HCT116 (cell line): ENCODE measurements around the gene SOWAHB. TPM values are rescaled to one million over a fixed set of nuclear protein-coding genes. Genes with fewer than 3 reads are reported as not detected.
"Not testable (repeated sequence)": the region's sequence is repeated elsewhere in the genome, so short reads cannot be mapped to it uniquely, and the experiment has no call there.

Experiments
- ATAC-seq: fragments of 200-7000 bp; cut with Tn5 transposase; 2 replicates; pipeline ENCODE4 v1.9.1; 2020; ENCODE audit warnings: mild to moderate bottlenecking, moderate library complexity
- BruUV-seq: library from RNA; stranded (reverse); fragments of 400-500 nt; replicated peaks from 2 replicates; lab custom pipeline; 2021; lab: Mats Ljungman, UMichigan
- CTCF ChIA-PET: fragments of 300-600 bp; sonication (Branson Sonifier 250); formaldehyde crosslinking; loops from one replicate; lab custom pipeline; 2021; ENCODE audit warnings: antibody characterized with exemption; lab: Charles Lee
- POLR2A ChIA-PET: fragments of 300-600, 350-600 bp; sonication (Branson Sonifier 250); formaldehyde crosslinking; loops from one replicate; lab custom pipeline; 2021; ENCODE audit warnings: antibody characterized with exemption; lab: Charles Lee
- RAD21 ChIA-PET, 2 experiments: fragments of 300-600 bp; sonication (Branson Sonifier 250); formaldehyde crosslinking; loops; one replicate each; lab custom pipeline; 2023; ENCODE audit warnings: low total read pairs in 2 of 2; ENCODE audit not compliant: uncharacterized antibody in 2 of 2, unreplicated experiment in 2 of 2, low non-redundant PET in 1 of 2; lab: Charles Lee
- DNase-seq: peaks from one replicate; pipeline ENCODE4 v3.0.0-alpha.2; 2010; ENCODE audit warnings: low read depth, low spot score
- H2AFZ ChIP-seq: fragments of 200-600 bp; shearing (Covaris generic), sonication (generic); 2 replicates; pipeline ENCODE4 v1.6.1; 2017; ENCODE audit warnings: low read depth, mixed run types, mixed read lengths, antibody characterized with exemption, low read length; ENCODE audit not compliant: poor library complexity, severe bottlenecking
- H3K27ac ChIP-seq: 2 replicates; pipeline ENCODE4 v1.5.1; 2012; ENCODE audit warnings: low read depth, low read length
- H3K27me3 ChIP-seq: fragments of 200-600 bp; sonication (generic); 2 replicates; pipeline ENCODE4 v1.6.1; 2016; ENCODE audit warnings: mixed run types, low read length, mixed read lengths; ENCODE audit not compliant: insufficient read depth
- H3K36me3 ChIP-seq, 2 experiments: fragments of 200-500 bp in 1 of 2; fragments of 200-600 bp in 1 of 2; sonication (Bioruptor generic) in 1 of 2; sonication (generic) in 1 of 2; 2 replicates each; pipeline versions ENCODE4 v1.5.1 to v1.6.1; 2014 to 2016; ENCODE audit warnings: low read length in 2 of 2, inconsistent platforms in 1 of 2, mixed read lengths in 1 of 2, mixed run types in 1 of 2; ENCODE audit not compliant: insufficient read depth in 2 of 2, control insufficient read depth in 1 of 2
- H3K4me1 ChIP-seq, 2 experiments: fragments of 200-600 bp in 1 of 2; sonication (generic) in 1 of 2; 2 replicates each; pipeline versions ENCODE4 v1.5.1 to v1.6.1; 2012 to 2017; ENCODE audit warnings: low read length in 2 of 2, inconsistent platforms in 1 of 2, mild to moderate bottlenecking in 1 of 2, mixed read lengths in 1 of 2, mixed run types in 1 of 2, moderate library complexity in 1 of 2; ENCODE audit not compliant: insufficient read depth in 2 of 2, control insufficient read depth in 1 of 2
- H3K4me2 ChIP-seq: fragments of 200-600 bp; sonication (generic); 2 replicates; pipeline ENCODE4 v1.6.1; 2017; ENCODE audit warnings: mixed run types, low read length, mixed read lengths
- H3K4me3 ChIP-seq, 2 experiments: fragments of 200-600 bp in 1 of 2; sonication (generic) in 1 of 2; replicated peaks in 1 of 2; 2 replicates each; pipeline ENCODE4 v1.5.1; 2011 to 2016; ENCODE audit warnings: low read length in 2 of 2, control low read depth in 1 of 2, low read depth in 1 of 2, mild to moderate bottlenecking in 1 of 2, mixed read lengths in 1 of 2, mixed run types in 1 of 2
- H3K79me2 ChIP-seq: fragments of 200-600 bp; sonication (generic); 2 replicates; pipeline ENCODE4 v1.6.1; 2017; ENCODE audit warnings: mild to moderate bottlenecking, mixed run types, low read length, moderate library complexity, mixed read lengths; ENCODE audit not compliant: insufficient read depth
- H3K9ac ChIP-seq: fragments of 200-600 bp; sonication (generic); 2 replicates; pipeline ENCODE4 v1.6.1; 2016; ENCODE audit warnings: low read length, mixed read lengths
- H3K9me2 ChIP-seq: fragments of 200-600 bp; sonication (generic), shearing (Covaris generic); 2 replicates; pipeline ENCODE4 v1.6.1; 2017; ENCODE audit warnings: mixed run types, mild to moderate bottlenecking, moderate library complexity; ENCODE audit not compliant: insufficient read depth
- H3K9me3 ChIP-seq, 2 experiments: fragments of 200-500 bp in 1 of 2; fragments of 200-600 bp in 1 of 2; sonication (Bioruptor generic) in 1 of 2; sonication (generic) in 1 of 2; 2 replicates each; pipeline ENCODE4 v1.6.1; 2014 to 2017; ENCODE audit warnings: low read length in 2 of 2, mixed read lengths in 2 of 2, inconsistent platforms in 1 of 2, low read depth in 1 of 2, mild to moderate bottlenecking in 1 of 2, mixed run types in 1 of 2, moderate library complexity in 1 of 2; ENCODE audit not compliant: control insufficient read depth in 1 of 2, insufficient read depth in 1 of 2
- H4K20me1 ChIP-seq: fragments of 200-600 bp; sonication (generic), shearing (Covaris generic); 2 replicates; pipeline ENCODE4 v1.6.1; 2017; ENCODE audit warnings: mixed run types, mild to moderate bottlenecking, moderate library complexity; ENCODE audit not compliant: insufficient read depth
- EZH2 ChIP-seq: fragments of 200-600 bp; sonication (generic); IDR thresholded peaks from 2 replicates; pipeline ENCODE4 v1.6.1; 2017; ENCODE audit warnings: antibody characterized with exemption, mixed run types
- EZH2phosphoT487 ChIP-seq: fragments of 200-600 bp; IDR thresholded peaks from 2 replicates; pipeline ENCODE4 v1.6.1; 2018; ENCODE audit warnings: antibody characterized with exemption, borderline replicate concordance
- FOSL1 ChIP-seq: IDR thresholded peaks from 2 replicates; pipeline ENCODE4 v1.6.1; 2012; ENCODE audit warnings: low read depth
- RAD21 ChIP-seq: IDR thresholded peaks from 2 replicates; pipeline ENCODE4 v1.6.1; 2012; ENCODE audit warnings: low read depth, mild to moderate bottlenecking
- SIN3A ChIP-seq: IDR thresholded peaks from 2 replicates; pipeline ENCODE4 v1.6.1; 2012; ENCODE audit warnings: low read depth
- intact Hi-C: fragments of 100-400 bp; cut with micrococcal nuclease; formaldehyde crosslinking; loops from 2 replicates; pipeline ENCODE4 v1.10.0; 2022
- total RNA-seq: library from RNA; stranded (reverse); gene quantifications from one replicate; pipeline ENCODE4 v1.2.1, GENCODE V29; 2021; ENCODE audit not compliant: unreplicated experiment

The SOWAHB gene
- total RNA-seq, 1 experiment from 2014 or later, result 3.0 TPM

DNA sequence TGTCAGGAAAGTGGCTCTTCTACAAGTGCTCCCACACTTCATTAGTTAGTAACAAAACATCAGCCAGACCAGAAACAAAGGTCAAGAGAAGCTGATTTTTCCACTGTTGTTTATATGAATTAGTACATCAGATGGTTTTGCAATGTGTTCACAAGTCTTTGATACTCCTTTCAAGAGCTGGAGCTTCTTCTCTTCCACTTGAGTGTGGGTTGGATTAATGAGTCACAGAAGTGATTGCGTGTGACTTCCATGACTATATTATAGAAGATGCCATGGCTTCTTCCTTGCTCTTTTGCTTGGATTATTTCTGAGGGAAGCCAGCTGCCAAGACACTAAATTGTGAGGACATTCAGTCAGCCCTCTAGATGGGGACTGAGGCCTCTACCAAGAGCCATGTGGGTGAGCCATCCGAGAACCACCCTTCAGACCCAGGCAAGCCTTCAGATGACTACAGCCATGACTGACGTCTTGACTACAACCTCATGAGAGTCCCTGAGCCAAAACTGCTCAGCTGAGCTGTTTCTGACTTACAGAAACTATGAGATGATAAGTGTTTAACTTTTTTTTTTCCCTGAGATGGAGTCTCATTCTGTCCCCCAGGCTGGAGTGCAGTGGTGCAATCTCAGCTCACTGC, 18.1 kb downstream of the SOWAHB start:
- CTCF ChIA-PET, result no interaction called here

DNA sequence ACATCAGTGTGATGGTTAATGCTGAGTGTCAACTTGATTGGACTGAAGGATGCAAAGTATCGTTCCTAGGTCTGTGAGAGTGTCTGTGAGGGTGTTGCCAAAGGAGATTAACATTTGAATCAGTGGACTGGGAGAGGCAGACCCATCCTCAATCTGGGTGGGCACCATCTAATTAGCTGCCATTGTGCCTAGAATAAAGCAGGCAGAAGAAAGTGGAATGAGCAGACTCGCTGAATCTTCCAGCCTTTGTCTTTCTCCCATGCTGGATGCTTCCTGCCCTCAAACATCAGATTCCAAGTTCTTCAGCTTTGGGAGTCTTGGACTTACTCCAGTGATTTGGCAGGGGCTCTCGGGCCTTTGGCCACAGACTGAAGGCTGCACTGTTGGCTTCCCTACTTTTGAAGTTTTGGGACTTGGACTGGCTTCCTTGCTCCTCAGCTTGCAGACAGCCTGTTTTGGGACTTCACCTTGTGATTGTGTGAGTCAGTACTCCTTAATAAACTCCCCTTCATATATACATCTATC, 19.2 kb downstream of the SOWAHB start:
- RAD21 ChIA-PET, H3K9me2 ChIP-seq, BruUV-seq, H3K9me3 ChIP-seq, ATAC-seq, H3K27ac ChIP-seq, H3K27me3 ChIP-seq, H3K4me3 ChIP-seq, CTCF ChIA-PET, H3K79me2 ChIP-seq, H4K20me1 ChIP-seq, H3K4me1 ChIP-seq, intact Hi-C loops, POLR2A ChIA-PET, H3K4me2 ChIP-seq, H3K9ac ChIP-seq, H3K36me3 ChIP-seq, H2AFZ ChIP-seq, DNase-seq: not testable (repeated sequence)

More for the DNA sequence above, 18.1 kb downstream of the SOWAHB start:
- H2AFZ ChIP-seq, result no peak overlapping the region
- no peaks in the 10 kb centered on the region for H3K36me3 ChIP-seq
- DNase-seq (no peak), ATAC-seq (no peak)
- intact Hi-C loops, result no loop called here
- no peaks in the 10 kb centered on the region for H3K79me2 ChIP-seq
- H3K27ac ChIP-seq, result no peak overlapping the region
- no peaks in the 10 kb centered on the region for H3K9me3 ChIP-seq
- H3K4me2 ChIP-seq, result no peak overlapping the region
- H3K9ac ChIP-seq, result no peak overlapping the region
- no peak for TF ChIP-seq RAD21
- TF ChIP-seq EZH2, result no peak
- no peak for TF ChIP-seq EZH2phosphoT487
- TF ChIP-seq SIN3A, result no peak
- no peak for TF ChIP-seq FOSL1
- ChIA-PET POLR2A (no interaction called here), RAD21 (no interaction called here)
- no TSS peak for BruUV-seq
- no peaks in the 10 kb centered on the region for H3K9me2 ChIP-seq
- no peak overlapping the region for H3K4me3 ChIP-seq
- peaks cover 0 to 5% of the 10 kb centered on the region in 2 experiments; a peak in 2 of 4 replicates for H3K4me1 ChIP-seq
- no peaks in the 10 kb centered on the region for H4K20me1 ChIP-seq
- no peaks in the 10 kb centered on the region for H3K27me3 ChIP-seq
